Choroid plexus epithelial cell (primary cell): ENCODE data around the gene NAPB.

Experiments
- DNase-seq: peaks from one replicate; pipeline ENCODE4 v3.0.0-alpha.2; 2010; ENCODE audit warnings: low read depth
- H3K4me3 ChIP-seq: 2 replicates; pipeline ENCODE4 v1.5.1; 2011; ENCODE audit warnings: low read depth, mild to moderate bottlenecking, control low read depth, low read length, moderate library complexity
- TF ChIP-seq, protein P1 (sequence below): conservative IDR thresholded peaks from 2 replicates; pipeline ENCODE4 v1.5.1; 2011; ENCODE audit warnings: low read depth, mild to moderate bottlenecking, control low read depth, inconsistent platforms, low read length, moderate library complexity

Gene NAPB

DNA sequence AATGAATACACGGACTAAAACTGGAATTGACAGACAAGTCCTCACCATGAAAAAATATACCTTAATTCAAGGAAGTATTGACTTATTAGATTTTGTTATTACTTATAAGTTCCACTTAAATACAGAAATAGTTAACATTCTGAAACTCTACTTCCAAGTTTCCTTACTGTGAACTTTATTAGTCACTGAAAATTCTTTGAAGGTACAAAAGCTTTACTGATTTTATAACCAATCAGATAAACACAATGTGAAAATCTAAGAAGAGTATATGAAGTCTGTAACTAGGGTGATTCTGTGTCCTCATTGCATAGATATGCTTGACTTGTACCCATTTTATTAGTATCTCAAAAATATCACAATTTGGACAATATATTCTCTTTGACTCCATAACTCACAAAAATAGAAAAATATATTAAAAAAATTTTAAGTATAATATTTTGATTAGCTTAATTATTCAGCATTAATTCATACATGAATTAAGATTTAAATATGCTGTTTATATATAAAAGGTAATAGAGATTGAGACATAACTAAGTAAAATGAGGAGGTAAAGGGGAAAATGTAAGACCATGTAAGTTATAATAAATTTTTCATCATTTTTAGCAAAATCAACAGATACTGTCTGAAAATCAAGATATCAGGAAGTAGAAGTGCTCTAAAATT is 6.6 kb downstream of the NAPB start:
- TF ChIP-seq, protein P1, sequence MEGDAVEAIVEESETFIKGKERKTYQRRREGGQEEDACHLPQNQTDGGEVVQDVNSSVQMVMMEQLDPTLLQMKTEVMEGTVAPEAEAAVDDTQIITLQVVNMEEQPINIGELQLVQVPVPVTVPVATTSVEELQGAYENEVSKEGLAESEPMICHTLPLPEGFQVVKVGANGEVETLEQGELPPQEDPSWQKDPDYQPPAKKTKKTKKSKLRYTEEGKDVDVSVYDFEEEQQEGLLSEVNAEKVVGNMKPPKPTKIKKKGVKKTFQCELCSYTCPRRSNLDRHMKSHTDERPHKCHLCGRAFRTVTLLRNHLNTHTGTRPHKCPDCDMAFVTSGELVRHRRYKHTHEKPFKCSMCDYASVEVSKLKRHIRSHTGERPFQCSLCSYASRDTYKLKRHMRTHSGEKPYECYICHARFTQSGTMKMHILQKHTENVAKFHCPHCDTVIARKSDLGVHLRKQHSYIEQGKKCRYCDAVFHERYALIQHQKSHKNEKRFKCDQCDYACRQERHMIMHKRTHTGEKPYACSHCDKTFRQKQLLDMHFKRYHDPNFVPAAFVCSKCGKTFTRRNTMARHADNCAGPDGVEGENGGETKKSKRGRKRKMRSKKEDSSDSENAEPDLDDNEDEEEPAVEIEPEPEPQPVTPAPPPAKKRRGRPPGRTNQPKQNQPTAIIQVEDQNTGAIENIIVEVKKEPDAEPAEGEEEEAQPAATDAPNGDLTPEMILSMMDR, result no peak
- no peak overlapping the region for H3K4me3 ChIP-seq
- no peak for DNase-seq

DNA sequence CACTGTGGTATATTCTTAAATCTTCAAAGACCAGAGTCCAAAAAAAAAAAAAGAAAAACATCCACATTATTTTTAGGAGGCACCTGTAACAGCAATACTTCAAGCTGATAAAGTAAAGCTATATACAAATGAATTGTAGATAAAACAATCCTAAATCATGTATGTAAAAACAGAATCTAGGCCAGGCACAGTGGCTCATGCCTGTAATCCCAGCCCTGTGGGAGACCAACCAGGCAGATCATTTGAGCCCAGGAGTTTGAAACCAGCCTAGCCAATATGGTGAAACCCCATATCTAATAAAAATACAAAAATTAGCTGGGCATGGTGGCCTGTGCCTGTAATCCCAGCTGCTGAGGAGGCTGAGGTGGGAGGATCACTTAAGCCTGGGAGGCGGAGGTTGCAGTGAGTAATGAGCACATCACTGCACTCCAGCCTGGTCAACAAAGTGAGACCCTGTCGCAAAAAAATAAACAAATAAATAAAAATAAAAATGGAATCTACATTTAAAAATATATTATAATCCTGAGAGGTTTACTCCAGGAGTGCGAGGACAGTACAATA is 7.3 kb downstream of the NAPB start:
- DNase-seq, result no peak
- TF ChIP-seq, protein P1, result no peak
- no peak overlapping the region for H3K4me3 ChIP-seq

DNA sequence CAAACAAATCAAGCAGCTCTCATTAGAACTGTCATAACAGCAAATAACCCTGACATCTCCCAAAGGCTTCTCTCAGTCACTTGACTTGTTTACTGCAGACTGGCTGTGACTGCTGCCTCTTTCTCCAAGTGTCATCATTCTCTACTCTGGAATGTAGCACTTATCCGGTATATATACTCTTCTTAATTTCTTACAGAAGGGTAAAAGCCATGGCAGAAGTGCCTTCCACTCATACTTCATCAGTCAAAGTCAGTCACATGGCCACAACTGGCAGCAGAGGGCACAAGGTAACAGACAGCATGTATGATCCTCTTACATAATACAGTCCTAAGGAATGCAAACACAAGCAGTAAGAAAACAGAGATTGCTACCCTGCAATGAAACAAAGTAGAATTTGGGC is 9.3 kb downstream of the NAPB start:
- peak; percentile 56 for DNase-seq
- H3K4me3 ChIP-seq, result no peak overlapping the region
- TF ChIP-seq, protein P1, result no peak

DNA sequence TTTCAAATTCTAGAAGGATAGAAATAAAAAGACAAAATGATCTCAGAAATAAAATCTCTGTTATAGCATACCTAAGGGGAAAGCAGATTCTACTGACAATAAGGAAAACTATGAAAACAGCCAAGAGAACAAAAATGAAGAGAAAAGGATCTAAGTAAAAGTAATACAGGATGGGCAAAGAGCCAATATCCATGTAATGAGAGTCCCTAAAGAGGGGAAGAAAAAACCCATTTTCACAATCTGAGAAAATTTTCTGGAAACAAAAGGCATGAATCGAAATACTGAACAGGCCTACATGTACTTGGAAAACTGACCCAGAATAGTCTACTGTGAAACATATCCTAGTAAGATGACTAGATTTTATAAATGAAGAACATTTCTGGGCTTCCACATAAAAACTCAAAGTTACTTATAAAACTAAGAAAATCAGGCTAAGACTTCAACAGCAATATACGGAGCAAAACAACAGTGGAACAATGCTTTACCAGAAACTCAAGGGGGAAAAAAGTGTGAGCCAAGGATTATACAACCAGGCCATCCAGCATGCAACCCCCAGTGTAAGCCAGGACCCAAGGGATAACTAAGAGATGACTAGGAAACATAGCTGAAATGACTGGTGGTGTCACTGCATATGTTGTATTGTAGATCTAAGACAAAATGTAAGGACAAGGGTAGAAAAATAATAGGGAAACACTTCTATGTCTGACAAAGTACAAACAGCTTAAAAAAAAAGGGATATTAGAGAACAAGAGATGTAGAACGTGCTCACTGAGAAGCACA is 10.2 kb downstream of the NAPB start:
- no peak for DNase-seq
- TF ChIP-seq, protein P1, result no peak

DNA sequence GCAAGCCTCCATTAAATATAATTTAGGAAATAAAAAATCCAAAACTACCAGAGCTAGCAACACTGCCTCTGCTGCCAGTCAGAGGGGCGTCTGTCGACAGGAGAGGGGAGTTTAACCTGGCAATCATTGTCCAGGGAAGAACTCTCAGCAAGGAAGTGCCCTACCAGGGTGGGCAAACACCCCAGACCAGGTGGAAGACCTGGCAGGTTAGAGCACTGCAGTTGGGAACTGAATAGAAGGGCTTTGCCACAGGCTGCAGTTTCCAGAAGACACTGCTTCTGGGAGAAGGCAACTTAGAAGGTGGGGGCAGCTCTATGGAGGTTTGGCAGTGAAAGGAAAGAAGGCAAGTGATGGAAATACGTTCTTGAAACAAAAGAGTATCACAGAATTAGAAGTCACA is 11.5 kb downstream of the NAPB start:
- no peak for DNase-seq
- TF ChIP-seq, protein P1, result no peak
- H3K4me3 ChIP-seq, result no peak overlapping the region

More for the DNA sequence above, 10.2 kb downstream of the NAPB start:
- H3K4me3 ChIP-seq, result no peak overlapping the region

DNA sequence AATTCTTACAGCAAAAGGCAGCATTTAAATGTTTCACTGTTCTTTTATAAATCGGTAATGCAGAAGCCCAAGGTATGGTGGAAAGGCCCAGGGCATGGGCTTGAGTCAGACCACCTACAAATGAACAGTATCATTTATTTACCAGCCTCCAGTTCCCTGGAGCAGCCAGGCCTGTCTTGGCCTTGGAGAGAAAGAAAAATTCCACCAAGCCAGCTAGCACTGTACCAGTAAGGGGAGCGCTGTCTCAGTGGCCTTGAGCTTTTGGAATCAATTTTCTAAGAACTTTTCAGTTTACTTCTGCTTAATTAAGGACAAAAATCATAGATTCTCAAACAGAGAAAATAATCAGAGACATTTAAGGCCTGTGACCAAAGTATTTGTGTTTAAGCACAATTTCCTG is 12.3 kb downstream of the NAPB start:
- no peak for DNase-seq
- no peak overlapping the region for H3K4me3 ChIP-seq
- TF ChIP-seq, protein P1, result no peak
